NCI-H2029 (cell line): ENCODE data around the gene NR6A1.
A peak's percentile ranks its signal among the peaks of the same experiment; 100 is the strongest.

Experiments
- DNase-seq: peaks from one replicate; lab custom pipeline; 2025; lab: John Stamatoyannopoulos, UW

Gene NR6A1

GRCh38 chr9:124658165-124659017, 112.7 kb downstream of the NR6A1 start:
- DNase-seq: peak; percentile 97

DNA sequence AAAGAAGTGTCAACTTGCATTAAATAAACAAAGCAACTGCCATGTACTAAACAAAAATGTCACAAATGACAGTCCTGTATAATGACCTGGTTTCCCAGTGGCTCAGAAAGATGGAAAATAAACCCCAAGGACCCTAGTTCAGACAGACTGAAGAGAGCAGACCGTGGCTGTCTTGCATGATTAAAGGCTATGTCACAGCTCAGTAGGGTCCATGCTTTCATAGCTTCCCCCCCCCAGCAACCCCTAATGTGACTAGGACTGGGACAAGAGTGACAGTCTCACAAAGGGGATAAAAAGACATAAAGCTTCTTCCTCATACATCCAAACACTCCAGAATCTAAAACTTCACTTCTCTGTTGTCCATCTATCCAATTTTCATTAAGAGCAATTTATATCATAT, 113.6 kb downstream of the NR6A1 start:
- no peak for DNase-seq

DNA sequence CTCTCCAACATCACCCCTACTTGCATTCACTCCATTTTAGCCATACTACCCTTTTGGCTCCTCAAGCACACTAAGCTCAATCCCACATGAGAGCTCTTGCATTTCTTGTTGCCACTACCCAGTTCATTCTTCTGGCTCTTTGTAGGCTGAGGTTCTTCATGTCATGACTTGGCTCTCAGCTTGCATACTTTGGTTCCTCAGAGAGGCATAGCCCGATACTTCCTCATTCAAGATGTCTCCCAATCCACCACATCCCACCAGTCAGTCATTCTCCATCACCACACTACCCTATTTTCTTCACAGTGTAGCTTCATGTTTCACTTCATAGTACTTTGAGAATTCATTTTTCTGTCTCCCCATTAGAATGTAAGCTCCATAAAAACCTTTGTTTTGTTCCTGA, 116.7 kb downstream of the NR6A1 start:
- DNase-seq: no peak

DNA sequence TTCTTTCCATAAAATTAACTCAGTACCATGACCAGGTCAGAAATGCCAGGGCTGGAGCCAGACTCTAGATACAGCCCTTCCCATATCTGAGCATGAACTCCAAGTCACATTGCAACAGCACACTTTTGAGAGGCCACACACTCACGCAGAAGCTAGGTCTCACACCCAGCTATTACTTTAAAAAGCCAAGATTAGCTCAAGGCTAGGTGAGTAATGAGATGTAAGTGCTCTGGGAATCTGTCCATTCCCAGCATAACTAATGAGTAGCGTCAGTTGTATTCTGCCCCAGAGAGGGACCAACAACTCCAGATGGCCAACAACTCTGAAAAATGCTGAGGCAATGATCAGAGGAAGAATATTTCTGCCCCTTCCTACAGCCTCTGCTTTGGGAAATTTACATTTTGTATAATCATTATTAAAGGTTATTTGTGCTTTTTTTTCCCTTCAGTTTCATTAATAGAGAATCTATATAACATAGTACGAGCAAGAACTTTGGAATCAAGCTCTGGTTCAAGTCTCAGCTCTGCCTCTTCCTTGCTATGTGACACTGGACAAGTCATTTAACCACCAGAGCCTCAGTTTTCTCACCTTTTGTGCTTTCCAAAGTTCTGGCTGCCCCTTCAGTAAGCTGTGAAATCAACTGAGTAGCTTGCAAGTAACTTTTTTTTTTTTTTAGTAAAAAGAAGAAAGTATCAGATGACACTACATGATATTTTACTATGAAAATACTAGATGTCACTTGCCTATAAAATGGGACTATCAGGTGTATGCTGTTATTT, 118.3 kb downstream of the NR6A1 start:
- DNase-seq: no peak

GRCh38 chr9:124652203-124652602, 118.9 kb downstream of the NR6A1 start:
- no peak for DNase-seq

- DNase-seq: no peak
Measured at GRCh38 chr9:124645274-124645673, 125.8 kb downstream of the NR6A1 start.

- DNase-seq: no peak
Measured at GRCh38 chr9:124639637-124640036, 131.5 kb downstream of the NR6A1 start.

DNA sequence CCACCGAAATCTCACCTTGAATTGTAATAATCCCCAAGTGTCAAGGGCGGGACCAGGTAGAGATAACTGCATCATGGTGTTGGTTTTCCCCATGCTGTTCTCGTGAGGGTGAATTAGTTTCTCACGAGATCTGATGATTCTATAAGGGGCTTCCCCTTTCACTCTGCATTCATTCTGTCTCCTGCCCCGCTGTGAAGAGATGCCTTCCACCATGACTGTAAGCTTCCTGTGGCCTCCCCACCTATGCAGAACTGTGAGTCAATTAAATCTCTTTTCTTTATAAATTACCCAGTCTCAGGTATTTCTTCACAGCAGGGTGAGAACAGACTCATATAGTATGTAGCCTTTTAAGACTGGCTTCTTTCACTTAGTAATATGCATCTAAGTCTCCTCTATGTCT, 135.8 kb downstream of the NR6A1 start:
- no peak for DNase-seq

DNA sequence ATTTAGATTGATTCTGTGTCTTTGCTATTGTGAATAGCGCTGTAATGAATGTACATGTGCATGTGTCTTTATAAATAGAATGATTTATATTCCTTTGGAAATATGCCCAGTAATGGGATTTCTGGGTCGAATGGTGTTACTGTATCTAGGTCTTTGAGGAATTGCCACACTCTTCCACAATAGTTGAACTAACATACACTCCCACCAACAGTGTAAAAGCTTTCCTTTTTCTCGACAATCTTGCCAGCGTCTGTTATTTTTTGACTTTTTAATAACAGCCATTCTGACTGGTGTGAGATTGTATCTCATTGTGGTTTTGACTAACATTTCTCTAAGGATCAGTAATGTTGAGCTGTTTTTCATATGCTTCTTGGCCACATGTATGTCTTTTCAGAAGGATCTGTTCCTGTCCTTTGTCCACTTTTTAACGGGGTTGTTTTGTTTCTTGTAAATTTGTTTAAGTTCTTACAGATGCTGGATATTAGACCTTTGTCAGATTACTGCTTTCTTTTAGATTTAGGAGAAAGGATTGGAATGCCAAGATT, 139.0 kb downstream of the NR6A1 start:
- DNase-seq: no peak

- DNase-seq: no peak
Measured at GRCh38 chr9:124631326-124631725, 139.8 kb downstream of the NR6A1 start.

DNA sequence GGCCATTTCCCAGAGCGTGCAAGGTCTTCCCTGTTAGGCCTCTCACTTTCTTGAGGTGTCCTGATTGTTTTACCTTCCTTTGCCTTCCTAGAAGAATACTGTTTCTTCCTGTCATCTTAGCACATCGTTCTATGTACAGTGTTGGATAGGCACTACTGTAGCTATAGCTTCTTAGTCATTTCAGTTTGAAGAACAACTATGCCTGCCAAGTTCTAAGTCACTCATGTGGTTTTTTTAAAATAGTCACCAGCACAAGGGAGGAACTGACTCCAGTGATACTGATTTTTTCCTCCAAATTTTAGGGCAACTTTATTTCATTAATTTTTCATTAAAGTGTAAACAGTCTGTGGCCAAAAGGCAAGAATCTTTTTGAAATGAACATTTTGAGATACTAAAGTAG, 141.5 kb downstream of the NR6A1 start:
- DNase-seq: no peak

DNA sequence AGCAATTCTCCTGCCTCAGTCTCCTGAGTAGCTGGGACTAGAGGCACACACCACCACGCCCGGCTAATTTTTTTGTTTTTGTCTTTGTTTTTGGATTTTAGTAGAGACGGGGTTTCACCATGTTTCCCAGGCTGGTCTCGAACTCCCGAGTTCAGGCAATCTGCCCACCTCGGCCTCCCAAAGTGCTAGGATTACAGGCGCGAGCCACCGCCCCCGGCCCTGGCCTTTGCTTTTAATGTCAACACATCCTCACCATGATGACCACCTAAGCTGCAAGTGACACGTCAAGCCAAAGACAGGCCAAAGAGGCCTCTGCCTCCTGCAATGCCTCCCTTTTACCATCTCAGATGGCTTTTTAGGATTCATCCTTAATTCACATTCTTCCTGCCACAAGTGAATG, 142.4 kb downstream of the NR6A1 start:
- no peak for DNase-seq

GRCh38 chr9:124626276-124626675, 144.8 kb downstream of the NR6A1 start:
- DNase-seq: no peak

DNA sequence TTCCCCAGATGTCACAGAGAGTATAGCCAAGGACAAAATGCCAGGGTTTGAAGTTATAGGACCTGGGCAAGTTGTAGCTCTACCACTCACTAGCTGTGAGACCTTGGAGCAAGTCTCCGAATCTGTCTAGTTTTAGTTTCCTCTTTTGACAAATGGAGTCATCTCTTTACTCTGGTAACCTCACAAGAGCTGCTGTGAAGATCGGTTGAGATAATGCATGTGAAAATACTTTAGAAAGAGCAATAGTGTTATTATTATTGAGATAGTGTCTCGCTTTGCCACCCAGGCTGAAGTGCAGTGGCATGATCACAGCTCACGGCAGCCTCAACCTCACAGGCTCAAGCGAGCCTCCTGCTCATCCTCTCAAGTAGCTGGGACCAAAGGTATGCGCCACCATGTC, 146.0 kb downstream of the NR6A1 start:
- DNase-seq: no peak

GRCh38 chr9:124624735-124624992, 146.4 kb downstream of the NR6A1 start:
- no peak for DNase-seq

GRCh38 chr9:124623966-124624734, 147.0 kb downstream of the NR6A1 start:
- DNase-seq: no peak

DNA sequence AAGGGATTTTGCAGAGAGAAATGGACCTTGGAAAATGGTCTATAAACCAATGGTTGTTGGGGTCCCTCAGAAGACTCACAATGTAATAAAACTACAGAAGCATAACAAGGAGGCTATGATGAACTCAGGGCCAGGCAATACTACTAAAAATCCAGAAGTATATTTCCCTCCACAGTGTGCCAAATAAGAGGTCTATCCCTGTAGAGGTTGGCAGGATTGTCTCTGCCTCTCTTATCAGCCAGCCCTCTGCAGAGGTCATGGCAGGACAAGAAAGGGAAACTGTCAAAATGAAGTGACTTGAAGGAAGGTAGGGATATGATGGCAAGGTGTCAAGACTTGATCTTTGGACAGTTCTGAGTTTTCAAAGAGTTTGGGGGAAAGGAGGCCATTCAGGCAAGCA, 148.2 kb downstream of the NR6A1 start:
- no peak for DNase-seq

GRCh38 chr9:124621371-124622328, 149.5 kb downstream of the NR6A1 start:
- no peak for DNase-seq

DNA sequence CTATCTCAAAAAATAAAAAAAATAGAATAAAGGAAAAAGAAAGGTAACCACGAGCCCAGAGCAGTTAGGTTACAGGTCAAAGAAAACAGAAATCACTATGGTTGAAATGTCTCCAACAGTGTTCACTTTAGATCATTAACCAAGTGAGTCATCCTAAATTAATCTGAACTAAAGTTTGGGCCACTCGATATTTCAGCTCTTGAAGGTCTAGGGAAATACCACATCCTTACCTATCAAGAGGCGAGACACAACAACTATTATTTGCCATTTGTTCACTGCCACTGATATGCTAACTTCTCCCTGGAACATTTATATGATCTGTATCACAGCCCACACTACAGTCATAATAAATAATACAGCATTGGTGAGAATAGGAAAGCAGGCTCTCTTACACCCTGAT, 152.6 kb downstream of the NR6A1 start:
- DNase-seq: no peak

DNA sequence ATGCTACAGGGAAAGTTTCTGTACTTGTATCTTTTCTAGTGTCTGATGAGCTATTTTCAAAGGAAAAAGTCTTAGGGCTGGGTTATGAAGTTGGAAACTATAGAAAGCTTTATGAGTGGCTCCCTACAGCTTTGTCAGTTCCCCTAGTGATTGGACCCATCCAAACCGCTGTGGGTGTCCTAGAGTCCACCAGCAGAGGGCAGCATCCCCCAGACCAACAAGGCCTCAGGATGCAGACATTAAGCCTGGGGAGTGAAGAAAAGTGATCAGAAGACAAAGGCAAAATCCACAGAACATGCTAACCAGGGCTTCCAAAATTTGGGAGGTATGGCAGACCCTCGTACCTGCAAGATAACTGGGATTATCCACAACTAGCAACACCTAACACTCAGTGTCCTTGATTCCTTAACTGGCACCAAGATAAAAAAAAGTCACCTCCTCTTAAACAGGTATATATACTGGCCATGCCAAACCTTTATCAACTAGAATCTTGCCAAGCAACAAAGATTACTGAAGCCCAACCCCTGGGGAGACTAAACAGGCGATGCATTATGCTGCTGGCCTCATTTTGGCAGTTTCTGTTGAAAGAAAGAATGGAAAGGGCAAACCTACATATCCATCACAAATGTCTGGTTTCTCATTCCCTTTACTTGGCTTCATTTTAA, 153.5 kb downstream of the NR6A1 start:
- DNase-seq: peak; percentile 49

GRCh38 chr9:124616961-124617360, 154.2 kb downstream of the NR6A1 start:
- DNase-seq: no peak
